ENCODE data around the gene SNAPC2.
"Not testable (repeated sequence)": the region's sequence is repeated elsewhere in the genome, so short reads cannot be mapped to it uniquely, and the experiment has no call there.

The SNAPC2 gene

GRCh38 chr19:7893362-7894101 lies 26.6 kb upstream of the SNAPC2 start:
- not testable (repeated sequence) for DNase-seq

GRCh38 chr19:7894612-7895309 lies 25.4 kb upstream of the SNAPC2 start:
- no peak for DNase-seq

GRCh38 chr19:7895565-7895964 lies 24.6 kb upstream of the SNAPC2 start:
- DNase-seq: no peak

- DNase-seq: no peak
Observed at GRCh38 chr19:7897292-7897691, 22.8 kb upstream of the SNAPC2 start.

GRCh38 chr19:7898967-7899366 lies 21.2 kb upstream of the SNAPC2 start:
- no peak for DNase-seq

GRCh38 chr19:7899751-7900378 lies 20.3 kb upstream of the SNAPC2 start:
- DNase-seq: no peak

GRCh38 chr19:7900401-7900870 lies 19.7 kb upstream of the SNAPC2 start:
- no peak for DNase-seq

- no peak for DNase-seq
Observed at GRCh38 chr19:7900931-7901330, 19.2 kb upstream of the SNAPC2 start.

- DNase-seq: no peak
Observed at GRCh38 chr19:7901337-7901736, 18.8 kb upstream of the SNAPC2 start.

GRCh38 chr19:7902796-7903243 lies 17.3 kb upstream of the SNAPC2 start:
- no peak for DNase-seq

- DNase-seq: peak; percentile 99
Observed at GRCh38 chr19:7903244-7904073, 16.7 kb upstream of the SNAPC2 start, which contains the start of gene MAP2K7. TSS of gene MAP2K7 (plus strand) at chr19:7903877. CDS start at chr19:7903945, 68 bp downstream.

GRCh38 chr19:7904074-7905020 lies 15.8 kb upstream of the SNAPC2 start:
- DNase-seq: peak; percentile 93

- no peak for DNase-seq
Observed at GRCh38 chr19:7905268-7905667, 14.9 kb upstream of the SNAPC2 start.

GRCh38 chr19:7905859-7906258 lies 14.3 kb upstream of the SNAPC2 start:
- no peak for DNase-seq

- DNase-seq: no peak
Observed at GRCh38 chr19:7907122-7907521, 13.0 kb upstream of the SNAPC2 start.

GRCh38 chr19:7907544-7907943 lies 12.6 kb upstream of the SNAPC2 start:
- no peak for DNase-seq

GRCh38 chr19:7908078-7908699 lies 11.9 kb upstream of the SNAPC2 start:
- no peak for DNase-seq

- DNase-seq: no peak
Observed at GRCh38 chr19:7908742-7909461, 11.2 kb upstream of the SNAPC2 start.

GRCh38 chr19:7909471-7910067 lies 10.6 kb upstream of the SNAPC2 start:
- DNase-seq: no peak
